Measurements from ENCODE around the gene EEF1AKMT3. TPM values are rescaled to one million over a fixed set of nuclear protein-coding genes. Genes with fewer than 3 reads are reported as not detected.

Gene EEF1AKMT3
- total RNA-seq, 1 experiment from 2014 or later = 3.0 TPM

- no peak for DNase-seq (ENCODE audit: low read depth)
Observed at GRCh38 chr12:57750561-57751431, 21.6 kb upstream of the EEF1AKMT3 start.

- DNase-seq (ENCODE audit: low read depth) = peak; percentile 64
Observed at GRCh38 chr12:57751432-57751787, 21.0 kb upstream of the EEF1AKMT3 start.

GRCh38 chr12:57751788-57752667 lies 20.4 kb upstream of the EEF1AKMT3 start, which contains the start of gene CDK4:
Gene CDK4, minus strand, starts transcription at chr12:57752310. Its CDS starts 593 bp downstream, at chr12:57751717.
- DNase-seq (ENCODE audit: low read depth) = peak; percentile 100

- DNase-seq (ENCODE audit: low read depth) = no peak
Observed at GRCh38 chr12:57752668-57753000, 19.8 kb upstream of the EEF1AKMT3 start.

GRCh38 chr12:57753756-57754337 lies 18.6 kb upstream of the EEF1AKMT3 start:
- DNase-seq (ENCODE audit: low read depth) = no peak

GRCh38 chr12:57754411-57755193 lies 17.8 kb upstream of the EEF1AKMT3 start, which contains the start of gene MARCHF9:
Gene MARCHF9, plus strand, starts transcription at chr12:57755103. Its CDS starts 426 bp downstream, at chr12:57755529.
- no peak for DNase-seq (ENCODE audit: low read depth)

- no peak for DNase-seq (ENCODE audit: low read depth)
Observed at GRCh38 chr12:57755194-57755453, 17.3 kb upstream of the EEF1AKMT3 start.

- no peak for DNase-seq (ENCODE audit: low read depth)
Observed at GRCh38 chr12:57755454-57756372, 16.7 kb upstream of the EEF1AKMT3 start.

- DNase-seq (ENCODE audit: low read depth) = no peak
Observed at GRCh38 chr12:57756406-57757341, 15.7 kb upstream of the EEF1AKMT3 start.

GRCh38 chr12:57757771-57758170 lies 14.6 kb upstream of the EEF1AKMT3 start:
- DNase-seq (ENCODE audit: low read depth) = no peak

- no peak for DNase-seq (ENCODE audit: low read depth)
Observed at GRCh38 chr12:57758552-57759359, 13.7 kb upstream of the EEF1AKMT3 start.

GRCh38 chr12:57759360-57759980 lies 12.9 kb upstream of the EEF1AKMT3 start:
- DNase-seq (ENCODE audit: low read depth) = no peak

GRCh38 chr12:57760347-57760982 lies 11.9 kb upstream of the EEF1AKMT3 start:
- DNase-seq (ENCODE audit: low read depth) = no peak

GRCh38 chr12:57761391-57761998 lies 10.9 kb upstream of the EEF1AKMT3 start:
- no peak for DNase-seq (ENCODE audit: low read depth)

GRCh38 chr12:57762463-57762862 lies 10.0 kb upstream of the EEF1AKMT3 start:
- DNase-seq (ENCODE audit: low read depth) = no peak

GRCh38 chr12:57763881-57764661 lies 8.3 kb upstream of the EEF1AKMT3 start:
- DNase-seq (ENCODE audit: low read depth) = no peak
